Measurements from ENCODE around the gene UBE2G2.

The UBE2G2 gene

GRCh38 chr21:44742418-44743153 lies 59.0 kb downstream of the UBE2G2 start:
- no peak for DNase-seq

GRCh38 chr21:44741921-44742320 lies 59.7 kb downstream of the UBE2G2 start:
- no peak for DNase-seq

GRCh38 chr21:44740742-44741141 lies 60.9 kb downstream of the UBE2G2 start:
- DNase-seq: no peak

- no peak for DNase-seq
Observed at GRCh38 chr21:44739316-44739715, 62.3 kb downstream of the UBE2G2 start.

- no peak for DNase-seq
Observed at GRCh38 chr21:44738621-44739020, 63.0 kb downstream of the UBE2G2 start.

GRCh38 chr21:44737706-44738354 lies 63.8 kb downstream of the UBE2G2 start:
- no peak for DNase-seq

GRCh38 chr21:44736291-44737004 lies 65.2 kb downstream of the UBE2G2 start:
- DNase-seq: no peak

- DNase-seq: no peak
Observed at GRCh38 chr21:44735821-44736220, 65.8 kb downstream of the UBE2G2 start.

- DNase-seq: no peak
Observed at GRCh38 chr21:44734841-44735240, 66.8 kb downstream of the UBE2G2 start.

GRCh38 chr21:44734026-44734745 lies 67.4 kb downstream of the UBE2G2 start:
- DNase-seq: no peak

GRCh38 chr21:44732956-44733355 lies 68.7 kb downstream of the UBE2G2 start:
- no peak for DNase-seq

GRCh38 chr21:44732263-44732662 lies 69.4 kb downstream of the UBE2G2 start:
- no peak for DNase-seq

- DNase-seq: no peak
Observed at GRCh38 chr21:44730951-44731579, 70.6 kb downstream of the UBE2G2 start.

- no peak for DNase-seq
Observed at GRCh38 chr21:44730028-44730395, 71.6 kb downstream of the UBE2G2 start.

GRCh38 chr21:44729336-44730027 lies 72.1 kb downstream of the UBE2G2 start:
- DNase-seq: no peak

GRCh38 chr21:44728716-44729115 lies 72.9 kb downstream of the UBE2G2 start:
- no peak for DNase-seq

- DNase-seq: no peak
Observed at GRCh38 chr21:44727757-44728156, 73.9 kb downstream of the UBE2G2 start.

GRCh38 chr21:44727321-44727720 lies 74.3 kb downstream of the UBE2G2 start:
- no peak for DNase-seq

- no peak for DNase-seq
Observed at GRCh38 chr21:44726826-44727225, 74.8 kb downstream of the UBE2G2 start.

GRCh38 chr21:44724926-44725325 lies 76.7 kb downstream of the UBE2G2 start:
- no peak for DNase-seq

GRCh38 chr21:44724196-44724595 lies 77.4 kb downstream of the UBE2G2 start:
- DNase-seq: no peak

All from activated CD4-positive, alpha-beta T cell treated with anti-CD3 and anti-CD28 coated beads for 4 hours (primary cell).